GM19452 (cell line): Measurements from ENCODE around the gene CEP128.

ENCODE experiments used
- ATAC-seq: cut with Tn5 transposase; IDR thresholded peaks from one replicate; pipeline ENCODE4 v1.9.1; 2021; ENCODE audit not compliant: unreplicated experiment

Gene CEP128

DNA sequence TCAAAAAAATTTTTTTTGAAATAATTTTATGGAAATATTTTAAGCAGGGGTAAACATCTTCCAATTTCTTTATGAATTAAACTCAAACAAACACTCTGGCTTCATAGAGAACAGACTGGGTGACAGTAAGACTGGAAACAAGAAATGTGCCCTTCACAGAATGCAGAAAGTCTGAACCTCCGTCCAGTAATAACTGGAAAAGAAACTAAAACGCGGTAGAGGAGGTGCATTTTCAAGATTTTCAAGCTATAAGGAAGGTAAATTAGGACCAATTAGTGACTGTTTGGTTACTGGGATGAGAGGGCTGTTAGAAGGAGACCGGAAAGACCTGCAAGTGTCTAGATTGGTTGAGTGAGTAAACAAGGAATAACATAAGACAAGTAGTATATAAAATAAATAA, 245.7 kb downstream of the CEP128 start:
- ATAC-seq, result no peak

DNA sequence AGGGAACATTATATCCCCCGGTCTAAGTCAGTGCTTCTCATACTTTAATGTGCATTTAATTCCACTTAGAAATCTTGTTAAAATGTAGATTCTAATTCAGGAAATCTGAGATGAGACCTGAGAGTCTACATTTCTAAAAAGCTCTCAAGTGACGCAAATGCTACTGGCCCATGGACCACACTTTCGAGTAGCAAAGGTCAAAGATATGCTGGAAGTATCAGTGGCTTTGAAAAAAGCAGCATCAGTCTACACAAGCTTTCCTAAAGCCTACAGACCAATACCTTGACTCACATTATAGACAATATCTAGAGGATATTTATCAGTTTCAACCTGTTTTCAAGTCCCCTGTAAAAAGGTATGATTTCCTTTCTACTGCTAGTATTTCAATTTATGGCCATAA, 248.6 kb downstream of the CEP128 start:
- ATAC-seq, result no peak

DNA sequence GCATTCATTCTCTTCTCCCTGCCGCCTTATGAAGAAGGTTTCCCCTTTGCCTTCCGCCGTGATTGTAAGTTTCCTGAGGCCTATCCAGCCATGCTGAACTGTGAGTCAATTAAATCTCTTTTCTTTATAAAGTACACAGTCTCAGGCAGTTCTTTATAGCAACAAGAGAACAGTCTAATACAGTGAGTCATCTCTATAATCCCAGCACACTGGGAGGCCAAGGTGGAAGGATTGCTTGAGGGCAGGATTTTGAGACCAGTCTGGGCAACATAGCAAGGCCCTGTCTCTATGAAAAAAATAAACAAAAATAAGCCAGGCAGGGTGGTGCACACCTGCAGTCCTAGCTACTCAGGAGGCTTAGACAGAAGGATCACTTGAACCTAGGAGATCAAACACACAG, 259.9 kb downstream of the CEP128 start:
- no peak for ATAC-seq

DNA sequence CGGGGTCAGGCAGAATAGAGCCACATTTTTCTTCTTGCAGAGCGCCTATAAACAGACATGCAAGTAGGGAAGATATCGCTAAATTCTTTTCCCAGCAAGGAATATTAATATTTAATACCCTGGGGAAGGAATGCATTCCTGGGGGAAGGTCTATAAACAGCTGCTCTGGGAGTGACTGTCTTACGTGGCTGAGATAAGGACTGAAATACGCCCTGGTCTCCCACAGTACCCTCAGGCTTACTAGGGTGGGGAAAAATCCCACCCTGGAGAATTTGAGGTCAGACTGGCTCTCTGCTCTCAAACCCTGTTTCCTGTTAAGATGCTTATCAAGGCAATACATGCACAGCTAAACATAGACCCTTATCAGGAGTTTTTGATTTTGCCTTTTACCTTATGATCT, 262.3 kb downstream of the CEP128 start:
- ATAC-seq, result no peak

DNA sequence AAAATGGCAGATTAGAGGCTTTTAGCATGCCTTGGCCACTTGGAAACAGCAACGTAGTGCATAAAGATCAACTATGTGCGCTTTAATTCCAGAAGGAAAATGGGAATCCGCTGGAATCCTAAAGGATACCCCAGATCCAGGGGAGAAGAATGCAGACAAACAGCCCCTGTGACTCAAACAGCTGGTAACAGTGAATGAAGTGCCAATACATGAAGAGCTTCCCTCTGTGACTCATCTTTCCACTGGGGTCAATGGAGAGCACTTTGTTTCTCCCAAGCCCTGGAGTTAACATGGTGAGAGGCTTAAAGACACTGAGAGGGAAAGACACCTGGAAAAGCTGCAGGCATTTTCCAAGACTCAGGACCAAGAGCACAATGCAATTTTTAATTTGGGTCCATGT, 263.1 kb downstream of the CEP128 start:
- ATAC-seq, result no peak

DNA sequence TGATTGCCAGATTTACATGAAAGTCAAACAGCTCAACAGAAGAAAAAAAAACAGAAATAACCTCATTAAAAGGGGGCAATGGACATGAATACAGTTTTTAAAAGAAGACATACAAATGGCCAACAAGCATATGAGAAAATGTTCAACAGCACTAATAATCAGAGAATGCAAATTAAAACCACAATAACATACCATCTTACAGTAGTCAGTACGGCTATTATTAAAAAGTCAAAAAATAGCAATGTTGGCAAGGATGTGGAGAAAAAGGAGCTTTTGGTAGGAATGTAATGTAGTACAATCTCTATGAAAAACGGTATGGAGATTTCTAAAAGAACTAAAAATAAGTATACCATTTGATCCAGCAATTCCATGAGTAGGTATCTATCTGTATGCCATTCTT, 272.1 kb downstream of the CEP128 start:
- no peak for ATAC-seq

DNA sequence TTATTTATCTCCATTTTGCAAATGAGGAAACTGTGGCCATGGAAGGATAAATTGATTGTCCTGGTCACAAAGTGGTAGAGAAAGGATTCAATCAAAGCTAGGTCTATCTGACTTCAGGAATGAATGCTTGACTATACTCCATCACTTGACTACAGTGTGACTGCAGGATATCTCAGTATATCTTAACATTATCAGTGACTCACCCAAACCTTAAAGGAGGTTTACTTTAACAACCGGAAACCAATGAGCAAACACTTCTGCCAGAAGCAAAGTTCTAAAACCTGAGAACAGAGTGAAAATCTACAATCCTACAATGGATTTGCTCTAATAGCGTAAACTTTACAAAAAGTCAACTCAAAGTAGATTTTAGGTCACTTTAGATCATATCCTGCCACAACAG, 277.0 kb downstream of the CEP128 start:
- ATAC-seq, result no peak

DNA sequence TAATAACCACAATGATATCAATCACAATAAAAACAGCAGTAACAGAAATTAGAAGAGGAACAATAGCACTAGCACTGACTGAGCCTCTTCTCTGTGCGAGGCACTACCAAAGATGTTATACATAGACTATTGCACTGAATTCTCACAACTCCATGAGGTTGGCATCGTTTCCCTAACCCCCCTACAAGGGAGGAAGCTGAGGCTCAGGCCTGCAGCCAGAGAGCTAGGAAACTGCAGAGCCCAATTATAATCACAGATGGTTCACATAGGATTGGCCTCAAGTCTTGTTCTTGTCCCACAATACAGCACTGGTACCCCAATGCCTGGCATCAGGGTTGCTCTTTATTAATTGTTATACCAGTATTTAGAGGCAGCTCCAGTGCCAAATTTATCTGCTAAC, 278.0 kb downstream of the CEP128 start:
- no peak for ATAC-seq

DNA sequence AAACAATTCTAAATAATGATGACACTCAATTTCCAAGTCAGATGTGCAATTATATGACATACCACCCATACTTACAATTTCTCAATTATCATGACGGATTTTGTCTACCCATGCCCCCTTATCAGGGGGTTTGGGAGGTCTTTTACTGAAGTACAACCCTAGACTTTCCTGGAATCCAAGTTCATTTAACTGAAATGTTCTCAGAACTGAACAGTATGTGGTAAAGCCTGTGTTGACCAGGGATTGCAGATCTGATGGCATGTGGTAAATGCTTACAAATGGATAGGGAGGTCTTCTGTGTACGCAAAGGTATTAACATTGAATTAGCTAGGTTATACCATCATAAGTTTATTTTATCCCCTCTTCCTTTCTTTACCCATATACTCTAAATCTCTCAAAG, 281.8 kb downstream of the CEP128 start:
- ATAC-seq, result no peak

DNA sequence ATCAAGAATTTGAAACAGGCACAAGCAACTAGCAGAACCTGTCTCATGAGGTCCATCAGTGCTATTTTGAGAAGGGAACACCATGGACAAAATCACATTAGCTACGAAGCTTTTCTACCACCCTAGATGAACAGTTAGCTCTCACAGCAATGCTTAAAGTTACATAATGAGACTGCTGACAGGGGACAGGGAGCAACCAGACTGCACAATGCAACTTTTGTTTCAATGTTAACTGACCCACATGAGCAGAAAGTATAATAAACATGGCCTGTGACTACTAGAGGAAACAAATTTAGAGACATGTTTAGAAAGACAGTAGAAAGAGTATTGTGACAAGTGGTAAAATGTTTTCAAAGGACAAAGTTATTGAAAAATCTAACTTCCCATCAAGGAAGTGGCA, 282.8 kb downstream of the CEP128 start:
- no peak for ATAC-seq

DNA sequence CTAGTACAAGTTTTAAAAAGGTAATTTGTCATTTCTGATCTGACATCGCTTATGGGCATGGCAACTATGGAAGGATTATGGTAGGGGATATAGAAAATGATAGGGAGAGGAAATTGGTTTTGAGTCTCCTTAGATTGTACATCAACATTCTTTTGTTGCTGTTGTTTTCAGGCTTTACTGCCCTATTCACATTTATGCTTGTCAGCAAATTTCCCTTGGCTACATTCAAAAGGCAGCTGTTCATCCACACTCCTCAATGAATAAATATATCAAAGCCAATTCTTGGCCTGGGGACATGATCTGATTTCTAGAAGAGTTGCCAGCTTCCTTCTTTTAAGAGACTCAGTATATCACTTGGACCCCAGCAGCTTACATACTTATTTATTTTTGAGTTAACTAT, 283.4 kb downstream of the CEP128 start:
- no peak for ATAC-seq

DNA sequence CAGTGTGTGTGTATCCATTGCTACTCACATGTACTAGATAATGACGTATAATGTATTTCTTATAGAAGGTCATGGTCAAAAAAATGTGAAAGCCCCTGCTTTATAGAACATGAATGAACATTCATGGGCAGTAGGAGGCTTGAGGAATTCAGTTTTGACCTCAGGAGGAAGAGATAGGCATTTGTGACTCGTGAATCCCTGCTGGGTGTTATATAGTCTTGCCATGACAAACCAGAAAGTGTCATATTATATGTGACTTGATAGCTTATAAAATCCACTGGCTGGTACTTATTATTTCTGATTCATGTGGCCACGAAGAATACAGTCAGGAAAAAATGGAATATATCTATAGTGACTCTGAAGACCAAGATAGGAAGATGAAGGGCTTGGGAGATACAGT, 287.6 kb downstream of the CEP128 start:
- ATAC-seq, result no peak

DNA sequence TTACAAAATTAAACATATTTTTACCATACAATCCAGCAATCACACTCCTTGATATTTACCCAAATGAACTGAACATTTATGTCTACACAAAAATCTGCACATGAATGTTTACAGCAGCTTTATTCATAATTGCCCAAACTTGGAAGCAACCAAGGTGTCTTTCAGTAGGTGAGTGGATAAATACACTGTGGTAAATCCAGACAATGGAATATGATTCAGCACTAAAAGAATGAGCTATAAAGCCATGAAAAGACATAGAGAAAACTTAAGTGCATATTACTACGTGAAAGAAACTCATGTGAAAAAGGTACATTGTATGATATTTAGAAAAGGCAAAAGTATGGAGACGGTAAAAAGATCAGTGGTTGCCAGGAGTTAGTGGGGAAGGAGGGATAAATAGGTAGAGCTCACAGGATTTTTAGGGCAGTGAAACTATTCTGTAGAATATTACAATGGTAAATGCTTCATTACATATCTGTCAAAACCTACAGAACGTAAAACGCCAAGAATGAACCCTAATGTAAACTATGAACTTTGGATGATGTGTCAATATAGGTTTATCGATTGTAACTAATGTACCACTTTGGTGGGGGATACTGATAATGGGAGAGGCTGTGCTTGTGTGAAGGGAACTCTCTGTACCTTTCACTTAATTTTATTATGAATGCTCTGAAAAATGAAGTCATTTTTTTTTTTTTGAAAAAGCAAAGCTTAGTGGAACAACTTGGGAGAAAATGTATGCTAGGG, 295.7 kb downstream of the CEP128 start:
- ATAC-seq, result no peak

DNA sequence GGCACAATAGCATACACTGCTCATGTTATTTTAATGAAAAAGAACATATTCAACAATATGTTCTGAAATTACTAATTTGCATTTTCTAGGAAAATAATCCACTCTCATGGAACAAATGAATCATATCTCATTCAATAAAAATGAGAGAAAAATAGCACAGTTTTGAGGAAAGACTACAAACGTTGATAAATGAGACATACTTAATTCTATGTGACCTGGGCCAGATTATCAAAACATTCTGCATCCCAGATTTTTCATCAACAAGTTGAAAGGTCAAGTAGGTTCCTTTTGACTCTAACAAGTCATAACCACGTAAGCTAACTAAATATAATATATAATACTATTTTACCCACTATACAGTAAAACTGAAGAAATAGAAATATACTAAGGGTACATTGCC, 296.7 kb downstream of the CEP128 start:
- no peak for ATAC-seq

DNA sequence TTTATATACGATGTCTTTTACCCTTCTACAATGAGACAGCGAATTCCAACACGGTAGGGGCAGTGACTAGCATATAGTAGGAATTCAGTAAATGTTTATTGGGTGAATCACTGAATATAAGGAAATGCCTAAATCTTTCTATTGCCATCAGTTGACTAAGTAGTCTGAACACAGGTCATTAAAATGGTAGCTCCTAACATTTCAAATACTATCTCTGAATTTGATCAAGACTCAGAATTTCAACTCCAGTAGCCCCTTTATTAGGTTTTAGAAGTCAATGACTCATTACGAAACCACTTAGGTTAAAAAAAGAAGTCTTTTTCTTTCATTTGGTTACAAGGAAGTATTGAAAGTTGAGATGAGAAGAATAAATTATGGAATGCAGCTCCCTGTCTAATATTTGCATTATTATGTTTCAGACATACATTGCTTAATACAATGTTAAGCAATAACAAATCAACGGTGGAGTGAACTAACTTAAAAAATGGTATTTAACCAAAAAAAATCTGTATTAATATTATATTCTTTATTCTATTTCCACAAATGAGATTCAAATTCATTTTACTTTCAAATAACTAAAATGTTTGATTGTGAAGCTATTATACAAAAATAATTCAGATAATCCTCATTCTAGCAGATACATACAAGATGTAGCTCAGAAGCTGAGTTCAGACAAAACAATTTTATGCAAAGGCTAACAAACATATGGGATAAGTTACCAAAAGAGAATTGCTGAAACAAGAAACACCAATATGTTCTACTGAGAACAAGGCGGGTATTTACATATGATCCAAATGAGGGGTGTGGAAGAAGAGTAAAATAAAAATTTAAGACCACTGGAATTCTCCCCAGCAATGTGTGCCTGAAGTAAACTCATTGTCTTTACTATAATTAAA, 302.7 kb downstream of the CEP128 start:
- ATAC-seq, result no peak

DNA sequence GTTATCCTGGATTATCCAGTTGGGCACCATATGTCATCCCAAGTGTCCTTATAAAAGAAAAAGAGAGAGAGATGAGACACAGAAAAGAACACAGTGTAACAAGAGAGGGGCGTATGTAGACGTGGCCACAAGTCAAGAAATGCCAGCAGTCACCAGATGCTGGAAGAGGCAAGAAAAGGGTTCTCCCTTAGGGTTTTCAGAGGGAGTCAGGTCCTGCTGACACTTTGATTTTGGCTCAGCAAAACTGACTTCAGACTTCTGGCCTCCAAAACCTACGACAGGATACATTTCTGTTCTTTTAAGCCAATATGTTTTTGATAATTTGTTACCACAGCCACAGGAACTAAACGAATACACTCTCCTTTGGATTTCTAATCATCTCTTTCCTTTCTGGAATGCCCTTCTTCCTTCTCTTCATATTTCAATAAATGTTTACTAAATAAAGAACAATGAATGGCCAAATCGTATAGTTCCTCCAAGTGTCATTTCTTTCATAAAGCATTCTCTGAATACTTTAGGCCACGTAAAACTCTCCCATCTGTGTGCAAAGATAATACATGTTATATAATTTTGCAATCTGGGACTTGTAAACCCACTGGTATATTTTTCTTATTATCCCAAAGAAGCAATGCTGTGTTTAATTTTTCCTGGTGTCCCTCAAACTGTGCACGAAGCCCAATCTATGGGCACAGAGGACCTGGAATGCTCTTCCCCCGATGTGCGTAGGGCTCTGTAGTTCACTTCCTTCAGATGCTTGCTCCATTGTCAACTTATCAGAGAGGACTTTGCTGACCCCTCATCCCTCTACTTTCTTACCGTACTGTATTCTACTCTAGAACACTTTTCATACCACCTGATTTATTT, 303.6 kb downstream of the CEP128 start:
- no peak for ATAC-seq

DNA sequence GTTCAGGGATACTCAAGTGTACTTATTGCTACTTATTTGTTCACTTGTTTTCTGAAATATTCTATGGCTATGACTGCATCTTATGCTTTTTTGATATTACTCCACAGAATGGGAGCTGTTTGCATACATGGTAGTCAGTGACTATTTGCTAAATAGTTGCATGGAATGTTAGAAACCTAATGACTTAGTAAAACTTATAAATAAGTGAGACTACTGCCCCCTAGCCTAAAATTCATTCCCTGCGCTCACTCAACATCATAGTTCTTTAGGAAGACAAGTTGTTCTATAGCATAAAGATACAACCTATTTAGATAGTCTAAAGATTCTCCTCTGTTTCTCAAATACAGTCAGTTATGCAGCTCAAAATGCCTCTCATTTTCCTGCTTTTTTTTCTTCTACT, 305.5 kb downstream of the CEP128 start:
- ATAC-seq, result no peak

DNA sequence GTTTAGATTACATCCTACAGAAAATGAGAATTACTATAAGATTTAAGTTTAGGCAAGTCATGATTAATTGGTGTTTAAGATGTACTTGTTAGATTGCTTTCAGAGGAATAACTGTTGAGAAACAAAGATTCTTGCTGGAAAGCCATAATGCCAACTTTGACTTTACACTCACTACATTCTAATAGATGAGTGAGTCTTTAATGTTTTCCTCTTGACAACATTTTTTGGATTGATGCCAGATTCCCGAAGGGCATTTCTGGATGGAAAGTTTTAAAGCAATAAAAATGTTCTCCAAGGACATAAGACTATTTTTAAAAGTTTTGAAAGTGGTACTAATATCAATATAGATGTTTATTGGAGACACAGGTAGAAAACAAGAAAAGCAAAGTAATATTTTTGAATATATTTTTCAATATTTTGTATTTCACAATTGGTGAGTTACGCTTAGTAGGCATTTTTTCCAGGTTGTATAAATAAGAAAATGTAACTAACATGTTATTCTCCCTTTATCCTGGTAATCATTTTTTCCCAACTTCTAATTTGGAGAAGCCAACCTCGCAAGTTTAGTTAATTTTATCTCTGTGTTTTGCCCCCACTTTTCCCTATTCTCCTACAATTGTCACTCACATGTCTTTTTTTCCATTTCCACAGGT, 307.3 kb downstream of the CEP128 start:
- ATAC-seq, result no peak

DNA sequence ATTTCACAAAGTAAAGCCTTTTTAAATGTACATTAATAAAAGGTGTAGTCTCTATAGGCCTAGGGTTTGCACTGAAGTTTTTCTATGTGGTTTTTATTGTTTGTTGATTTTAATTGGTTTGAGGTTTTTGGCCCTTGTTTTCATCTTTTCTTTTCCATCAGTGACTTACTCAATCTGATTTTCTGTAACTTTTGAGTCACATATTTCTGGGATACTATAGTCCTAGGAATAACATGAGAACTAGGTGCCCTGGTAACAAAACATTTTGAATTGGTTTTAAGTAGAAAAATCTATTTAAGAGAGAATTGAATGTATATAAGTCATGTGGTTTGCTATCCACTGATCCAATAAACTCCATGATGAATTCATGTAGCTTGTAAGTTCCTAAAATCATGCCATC, 311.9 kb downstream of the CEP128 start:
- no peak for ATAC-seq

DNA sequence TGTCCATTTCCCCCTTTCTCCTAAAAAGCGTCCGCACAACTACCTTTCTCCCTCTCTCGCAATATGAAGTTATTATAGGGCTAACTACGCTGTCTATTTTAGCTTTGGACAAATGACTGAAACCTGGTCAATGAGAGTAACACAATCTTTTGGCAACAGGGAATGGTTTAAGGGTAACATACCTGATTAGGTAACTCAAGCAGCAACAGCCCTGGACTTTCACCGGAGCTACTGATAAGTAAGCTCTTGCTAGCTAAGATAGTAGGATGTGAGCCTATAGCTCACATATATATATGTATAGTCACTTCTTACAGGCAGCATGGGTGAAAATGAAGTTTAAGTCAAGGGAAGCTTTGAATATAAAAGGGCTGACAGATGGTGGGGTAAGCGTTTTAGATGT, 313.0 kb downstream of the CEP128 start:
- no peak for ATAC-seq

DNA sequence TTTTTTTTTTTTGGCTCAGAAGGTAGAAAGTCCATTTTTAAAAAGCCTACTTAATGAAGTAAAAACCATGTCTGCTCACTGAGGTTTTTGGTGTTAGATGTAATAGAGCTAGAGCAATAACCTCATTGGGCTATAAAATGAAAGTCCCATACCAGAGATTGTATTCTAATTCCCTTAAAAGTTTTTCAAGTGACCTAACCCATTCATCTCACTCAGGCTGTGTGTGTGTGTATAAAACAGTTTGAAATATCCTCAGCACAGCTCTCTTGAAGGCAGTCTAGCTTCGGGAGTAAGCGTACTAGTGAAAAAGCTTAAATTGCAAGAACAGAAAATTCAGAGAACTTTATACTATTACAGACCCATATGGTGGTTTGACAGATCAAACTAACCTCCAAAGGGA, 313.8 kb downstream of the CEP128 start:
- no peak for ATAC-seq
